ENCODE measurements around the gene BBOX1. TPM values are rescaled to one million over a fixed set of nuclear protein-coding genes. Genes with fewer than 3 reads are reported as not detected.
"Not testable (repeated sequence)": the region's sequence is repeated elsewhere in the genome, so short reads cannot be mapped to it uniquely, and the experiment has no call there.

The BBOX1 gene
- total and polyA plus RNA-seq, 9 donors, result 0.04 to 2.3 (median 0.52) TPM; not detected in 3

DNA sequence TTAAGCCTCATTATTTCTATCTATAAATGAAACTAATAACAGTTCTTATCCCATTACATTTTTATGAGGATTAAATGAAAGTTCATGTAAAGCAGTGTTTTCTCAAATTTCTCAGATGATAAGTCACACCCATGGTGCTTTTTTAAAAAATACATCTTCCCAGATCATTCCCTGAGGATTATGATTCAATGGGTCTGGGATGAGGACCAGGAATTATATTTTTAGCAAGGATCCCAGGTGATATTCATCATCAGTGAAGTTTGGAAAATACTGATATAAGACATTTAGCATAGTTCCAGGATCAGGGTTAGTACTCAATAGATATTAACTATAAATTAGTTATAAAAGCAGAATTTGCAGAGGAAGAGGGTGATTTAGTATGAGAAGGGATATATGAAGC lies 89.1 kb downstream of the BBOX1 start:
- no peak overlapping the region for H3K4me3 ChIP-seq
- H3K36me3 ChIP-seq, result no peaks in the 10 kb centered on the region
- no peak for DNase-seq
- H3K27ac ChIP-seq, result no peak overlapping the region
- intact Hi-C loops (cut with DNase I), result no loop called here
- no peaks in the 10 kb centered on the region for H3K9me3 ChIP-seq
- no peaks in the 10 kb centered on the region for H3K27me3 ChIP-seq
- no peaks in the 10 kb centered on the region for H3K4me1 ChIP-seq (ENCODE audit: insufficient read depth)
- TF ChIP-seq, protein P1, sequence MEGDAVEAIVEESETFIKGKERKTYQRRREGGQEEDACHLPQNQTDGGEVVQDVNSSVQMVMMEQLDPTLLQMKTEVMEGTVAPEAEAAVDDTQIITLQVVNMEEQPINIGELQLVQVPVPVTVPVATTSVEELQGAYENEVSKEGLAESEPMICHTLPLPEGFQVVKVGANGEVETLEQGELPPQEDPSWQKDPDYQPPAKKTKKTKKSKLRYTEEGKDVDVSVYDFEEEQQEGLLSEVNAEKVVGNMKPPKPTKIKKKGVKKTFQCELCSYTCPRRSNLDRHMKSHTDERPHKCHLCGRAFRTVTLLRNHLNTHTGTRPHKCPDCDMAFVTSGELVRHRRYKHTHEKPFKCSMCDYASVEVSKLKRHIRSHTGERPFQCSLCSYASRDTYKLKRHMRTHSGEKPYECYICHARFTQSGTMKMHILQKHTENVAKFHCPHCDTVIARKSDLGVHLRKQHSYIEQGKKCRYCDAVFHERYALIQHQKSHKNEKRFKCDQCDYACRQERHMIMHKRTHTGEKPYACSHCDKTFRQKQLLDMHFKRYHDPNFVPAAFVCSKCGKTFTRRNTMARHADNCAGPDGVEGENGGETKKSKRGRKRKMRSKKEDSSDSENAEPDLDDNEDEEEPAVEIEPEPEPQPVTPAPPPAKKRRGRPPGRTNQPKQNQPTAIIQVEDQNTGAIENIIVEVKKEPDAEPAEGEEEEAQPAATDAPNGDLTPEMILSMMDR (IDR thresholded peaks at IDR 0.05), result no peak
- TF ChIP-seq EP300 (IDR thresholded peaks at IDR 0.05), result no peak
- TF ChIP-seq POLR2A (IDR thresholded peaks at IDR 0.05), result no peak

DNA sequence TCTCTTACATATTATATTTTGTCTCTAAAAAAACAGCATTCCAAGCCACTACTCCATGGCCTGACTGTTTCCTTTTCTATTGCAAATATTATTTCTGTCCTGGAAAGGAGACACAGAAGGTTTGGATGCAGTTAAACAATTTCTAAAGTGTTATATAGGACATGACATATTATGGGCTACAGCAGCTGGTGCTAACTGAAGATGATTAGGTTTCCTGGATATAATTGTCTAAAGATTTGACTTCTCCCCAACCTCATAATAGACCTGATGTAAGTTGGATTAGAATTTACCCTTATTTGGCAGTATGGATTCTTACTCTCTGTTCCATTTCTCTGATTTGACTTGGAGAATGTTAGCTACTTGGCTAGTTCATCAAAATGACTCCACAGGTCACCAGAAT lies 90.2 kb downstream of the BBOX1 start:
- intact Hi-C loops (cut with DNase I), result no loop called here
- Histone ChIP-seq H3K4me1 (ENCODE audit: insufficient read depth) (no peaks in the 10 kb centered on the region), H3K36me3 (no peaks in the 10 kb centered on the region), H3K4me3 (no peak overlapping the region), H3K9me3 (no peaks in the 10 kb centered on the region), H3K27ac (no peak overlapping the region), H3K27me3 (no peaks in the 10 kb centered on the region)
- TF ChIP-seq POLR2A (IDR thresholded peaks at IDR 0.05) (no peak), EP300 (IDR thresholded peaks at IDR 0.05) (no peak)
- TF ChIP-seq, protein P1 (IDR thresholded peaks at IDR 0.05), result no peak
- DNase-seq, result no peak

DNA sequence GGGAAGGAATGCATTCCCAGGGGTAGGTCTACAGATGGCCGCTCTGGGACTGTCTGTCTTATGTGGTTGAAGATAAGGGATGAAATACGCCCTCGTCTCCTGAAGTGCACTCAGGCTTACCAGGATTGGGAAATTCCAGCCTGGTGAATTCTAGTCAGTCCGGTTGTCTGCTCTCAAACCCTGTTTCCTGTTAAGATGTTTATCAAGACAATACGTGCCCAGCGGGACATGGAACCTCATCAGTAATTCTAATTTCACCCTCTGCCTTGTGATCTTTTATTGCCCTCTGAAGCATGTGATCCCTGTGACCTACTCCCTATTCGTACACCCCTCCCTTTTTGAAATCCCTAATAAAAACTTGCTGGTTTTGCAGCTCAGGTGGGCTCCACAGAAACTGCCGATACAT lies 95.3 kb downstream of the BBOX1 start:
- H3K36me3 ChIP-seq, result not testable (repeated sequence)

DNA sequence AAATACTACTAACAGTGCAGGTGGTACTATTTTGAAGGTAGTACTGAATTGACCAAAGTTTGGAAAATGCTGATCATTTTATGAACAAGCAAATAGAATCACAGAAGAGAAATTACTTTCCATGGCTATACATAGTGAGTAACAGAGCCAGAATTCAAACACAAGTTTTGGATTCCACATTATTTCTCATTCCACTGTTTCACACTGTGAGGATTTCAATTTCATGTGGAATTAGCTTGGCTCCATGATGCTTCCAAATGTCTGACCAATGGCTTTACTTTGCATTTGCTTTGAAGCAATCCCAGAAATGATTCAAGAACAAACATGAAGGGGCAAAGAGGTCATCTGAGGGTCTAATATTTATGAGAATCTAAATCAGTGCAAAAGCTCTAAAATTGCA lies 98.1 kb downstream of the BBOX1 start:
- TF ChIP-seq, protein P1 (IDR thresholded peaks at IDR 0.05), result no peak
- no peak for TF ChIP-seq EP300 (IDR thresholded peaks at IDR 0.05)
- no peak for TF ChIP-seq POLR2A (IDR thresholded peaks at IDR 0.05)
- Histone ChIP-seq H3K4me3 (no peak overlapping the region), H3K4me1 (ENCODE audit: insufficient read depth) (no peaks in the 10 kb centered on the region), H3K36me3 (no peaks in the 10 kb centered on the region), H3K9me3 (no peaks in the 10 kb centered on the region), H3K27ac (no peak overlapping the region), H3K27me3 (no peaks in the 10 kb centered on the region)
- intact Hi-C loops (cut with DNase I), result no loop called here
- no peak for DNase-seq

More for the DNA sequence above, 95.3 kb downstream of the BBOX1 start:
- H3K9me3 ChIP-seq; H3K27me3 ChIP-seq; intact Hi-C loops (cut with DNase I); DNase-seq; H3K27ac ChIP-seq; H3K4me1 ChIP-seq (ENCODE audit: insufficient read depth); H3K4me3 ChIP-seq: not testable (repeated sequence)
- WGBS, 3 donors, result 78 to 84% (median 83%) methylated on average over 8 of the region's 8 CpGs

DNA sequence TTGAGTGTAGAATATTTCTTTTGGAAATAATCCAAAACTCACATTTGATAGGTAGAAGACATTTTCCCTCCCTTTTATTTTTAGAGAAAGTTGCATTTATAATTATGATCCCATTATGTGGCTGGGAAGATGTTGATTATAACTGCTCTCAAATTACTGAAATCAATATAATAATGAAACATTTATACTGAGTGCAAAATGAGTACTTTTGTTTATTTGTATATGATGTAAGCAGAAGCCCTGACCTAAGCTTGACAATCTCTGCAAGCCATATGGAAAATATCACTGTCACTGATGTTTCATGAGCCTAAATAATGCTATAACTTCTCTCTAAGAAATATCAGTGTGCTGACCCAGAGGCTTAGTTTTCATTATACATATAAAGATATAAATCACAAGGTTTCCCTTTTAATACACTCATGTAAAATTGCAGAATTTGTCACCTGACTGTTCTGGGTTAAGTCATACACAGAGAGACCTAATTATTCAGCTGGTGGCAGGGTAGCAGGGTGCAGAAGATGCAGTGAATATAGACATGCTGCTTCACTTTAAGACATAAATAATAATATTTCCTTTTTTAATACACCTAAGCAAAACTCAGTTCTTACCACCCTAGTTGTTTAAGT lies 99.2 kb downstream of the BBOX1 start:
- Histone ChIP-seq H3K27ac (no peak overlapping the region), H3K4me3 (no peak overlapping the region), H3K36me3 (no peaks in the 10 kb centered on the region), H3K27me3 (no peaks in the 10 kb centered on the region), H3K9me3 (no peaks in the 10 kb centered on the region), H3K4me1 (ENCODE audit: insufficient read depth) (no peaks in the 10 kb centered on the region)
- DNase-seq, result no peak
- intact Hi-C loops (cut with DNase I), result no loop called here
- TF ChIP-seq, protein P1 (IDR thresholded peaks at IDR 0.05), result no peak
- TF ChIP-seq EP300 (IDR thresholded peaks at IDR 0.05) (no peak), POLR2A (IDR thresholded peaks at IDR 0.05) (no peak)
